ENCODE measurements around the gene GPR161. TPM values are rescaled to one million over a fixed set of nuclear protein-coding genes. Genes with fewer than 3 reads are reported as not detected.
"Not testable (repeated sequence)": the region's sequence is repeated elsewhere in the genome, so short reads cannot be mapped to it uniquely, and the experiment has no call there.

The GPR161 gene
- 16.3 TPM for total RNA-seq

DNA sequence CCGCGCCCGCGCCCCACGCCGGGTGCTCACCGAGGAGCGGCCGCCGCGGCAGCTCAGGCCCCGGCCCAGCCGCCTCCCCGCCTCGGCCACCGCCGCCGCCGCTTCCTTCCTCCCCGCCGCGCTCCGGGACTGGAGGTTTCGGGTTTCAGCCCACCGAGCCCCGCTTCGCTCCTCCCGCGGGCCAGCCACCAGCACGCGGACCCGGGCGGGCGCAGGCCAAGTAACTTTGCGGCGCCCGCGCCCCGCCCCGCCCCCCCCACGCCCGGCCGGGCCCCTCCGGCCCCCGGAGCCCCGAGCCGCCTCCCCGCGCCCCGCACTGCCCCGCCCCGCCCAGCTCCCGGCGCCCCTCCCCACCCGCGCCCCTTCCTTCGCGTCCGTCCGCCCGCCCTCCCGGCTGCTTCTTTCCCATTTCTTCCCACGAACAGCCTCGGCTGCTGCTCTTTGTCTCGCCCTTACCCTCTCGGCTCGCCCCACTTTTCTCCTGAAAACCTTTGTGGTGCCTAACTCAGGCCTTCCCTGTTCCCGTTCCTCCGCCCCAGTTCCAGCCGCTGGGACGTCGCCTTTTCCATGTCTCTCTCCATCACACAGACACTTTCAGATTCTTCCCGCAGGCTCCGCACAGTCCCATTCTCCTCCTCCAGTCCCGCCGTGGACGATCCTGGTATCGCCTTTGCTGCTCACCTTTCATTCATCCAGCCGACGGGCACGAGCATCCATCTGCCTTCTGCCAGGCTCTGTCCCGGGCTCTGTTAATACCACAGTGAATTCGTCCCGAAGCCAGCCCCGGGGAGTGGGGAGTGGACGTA, at the start of gene GPR161:
Gene GPR161, minus strand, starts transcription at position 222 of the 806 bp plus-strand sequence. CDS start 32,080 bp downstream, outside the sequence.
- DNase-seq (ENCODE audit: low spot score in 2 of 2): peak in 1 of 2 donors; percentile 75

DNA sequence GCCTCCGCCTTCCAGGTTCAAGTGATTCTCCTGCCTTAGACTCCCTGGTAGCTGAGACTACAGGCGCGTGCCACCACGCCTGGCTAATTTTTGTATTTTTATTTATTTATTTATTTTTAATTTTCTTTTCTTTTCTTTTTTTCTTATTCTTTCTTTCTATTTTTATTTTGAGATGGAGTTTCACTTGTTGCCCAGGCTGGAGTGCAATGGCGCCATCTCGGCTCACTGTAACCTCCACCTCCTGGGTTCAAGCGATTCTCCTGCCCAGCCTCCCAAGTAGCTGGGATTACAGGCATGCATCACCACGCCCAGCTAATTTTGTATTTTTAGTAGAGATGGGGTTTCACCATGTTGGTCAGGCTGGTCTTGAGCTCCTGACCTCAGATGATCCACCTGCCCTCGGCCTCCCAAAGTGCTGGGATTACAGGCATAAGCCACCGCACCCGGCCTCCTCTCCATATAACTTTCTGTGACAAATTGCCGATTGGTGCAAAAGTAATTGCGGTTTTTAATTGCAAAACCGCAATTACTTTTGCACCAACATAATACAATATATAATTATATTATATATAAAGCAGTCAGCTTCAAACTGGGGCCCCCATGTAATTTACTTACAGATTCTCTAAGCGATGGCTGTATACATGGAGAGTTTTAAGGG, 44.5 kb upstream of the GPR161 start:
- H3K27ac ChIP-seq; H3K36me3 ChIP-seq; intact Hi-C loops (cut with DNase I); H3K9me3 ChIP-seq; H3K4me3 ChIP-seq; DNase-seq (ENCODE audit: low spot score in 2 of 2); H3K27me3 ChIP-seq: not testable (repeated sequence)
- peaks cover 0 to 22% of the 10 kb centered on the region in 2 donors for H3K4me1 ChIP-seq

More for the DNA sequence above, at the start of gene GPR161:
- intact Hi-C loops (cut with DNase I): loop anchor here (2.0 kb wide), 2 partner anchors 14 to 42 kb away; partner anchors contain the start of gene TIPRL
- TF ChIP-seq, protein P1, sequence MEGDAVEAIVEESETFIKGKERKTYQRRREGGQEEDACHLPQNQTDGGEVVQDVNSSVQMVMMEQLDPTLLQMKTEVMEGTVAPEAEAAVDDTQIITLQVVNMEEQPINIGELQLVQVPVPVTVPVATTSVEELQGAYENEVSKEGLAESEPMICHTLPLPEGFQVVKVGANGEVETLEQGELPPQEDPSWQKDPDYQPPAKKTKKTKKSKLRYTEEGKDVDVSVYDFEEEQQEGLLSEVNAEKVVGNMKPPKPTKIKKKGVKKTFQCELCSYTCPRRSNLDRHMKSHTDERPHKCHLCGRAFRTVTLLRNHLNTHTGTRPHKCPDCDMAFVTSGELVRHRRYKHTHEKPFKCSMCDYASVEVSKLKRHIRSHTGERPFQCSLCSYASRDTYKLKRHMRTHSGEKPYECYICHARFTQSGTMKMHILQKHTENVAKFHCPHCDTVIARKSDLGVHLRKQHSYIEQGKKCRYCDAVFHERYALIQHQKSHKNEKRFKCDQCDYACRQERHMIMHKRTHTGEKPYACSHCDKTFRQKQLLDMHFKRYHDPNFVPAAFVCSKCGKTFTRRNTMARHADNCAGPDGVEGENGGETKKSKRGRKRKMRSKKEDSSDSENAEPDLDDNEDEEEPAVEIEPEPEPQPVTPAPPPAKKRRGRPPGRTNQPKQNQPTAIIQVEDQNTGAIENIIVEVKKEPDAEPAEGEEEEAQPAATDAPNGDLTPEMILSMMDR (IDR thresholded peaks at IDR 0.05): no peak
- Histone ChIP-seq H3K36me3 (no peaks in the 10 kb centered on the region), H3K9me3 (no peaks in the 10 kb centered on the region), H3K4me3 (peak within 1 kb of the TSS; percentile 74 to 89), H3K27ac (peak within 1 kb of the TSS; percentile 75 to 79), H3K27me3 (no peaks in the 10 kb centered on the region), H3K4me1 (peaks cover 2 to 6% of the 10 kb centered on the region in 2 donors)

- Histone ChIP-seq H3K27ac (peak overlapping the region in 1 of 2 donors; percentile 95), H3K36me3 (no peaks in the 10 kb centered on the region), H3K9me3 (no peaks in the 10 kb centered on the region), H3K27me3 (no peaks in the 10 kb centered on the region), H3K4me1 (peaks cover 0 to 22% of the 10 kb centered on the region in 2 donors), H3K4me3 (peak overlapping the region; percentile 66 to 89)
- DNase-seq (ENCODE audit: low spot score in 2 of 2): no peak
- intact Hi-C loops (cut with DNase I): no loop called here
- TF ChIP-seq, protein P1 (IDR thresholded peaks at IDR 0.05): no peak
Observed at GRCh38 chr1:168180148-168180524, 43.4 kb upstream of the GPR161 start.

GRCh38 chr1:168179438-168180147, 42.9 kb upstream of the GPR161 start:
- peaks cover 0 to 22% of the 10 kb centered on the region in 2 donors for H3K4me1 ChIP-seq
- no peak for DNase-seq (ENCODE audit: low spot score in 2 of 2)
- intact Hi-C loops (cut with DNase I): loop anchor here (1.0 to 5.0 kb wide), 4 partner anchors 43 to 1308 kb away; partner anchors contain the start of genes DCAF6, GPR161, MPC2 and SFT2D2
- no peaks in the 10 kb centered on the region for H3K27me3 ChIP-seq
- H3K27ac ChIP-seq: peak overlapping the region; percentile 95 to 96
- no peaks in the 10 kb centered on the region for H3K9me3 ChIP-seq
- TF ChIP-seq, protein P1 (IDR thresholded peaks at IDR 0.05): no peak
- peak overlapping the region; percentile 66 to 89 for H3K4me3 ChIP-seq
- H3K36me3 ChIP-seq: no peaks in the 10 kb centered on the region

DNA sequence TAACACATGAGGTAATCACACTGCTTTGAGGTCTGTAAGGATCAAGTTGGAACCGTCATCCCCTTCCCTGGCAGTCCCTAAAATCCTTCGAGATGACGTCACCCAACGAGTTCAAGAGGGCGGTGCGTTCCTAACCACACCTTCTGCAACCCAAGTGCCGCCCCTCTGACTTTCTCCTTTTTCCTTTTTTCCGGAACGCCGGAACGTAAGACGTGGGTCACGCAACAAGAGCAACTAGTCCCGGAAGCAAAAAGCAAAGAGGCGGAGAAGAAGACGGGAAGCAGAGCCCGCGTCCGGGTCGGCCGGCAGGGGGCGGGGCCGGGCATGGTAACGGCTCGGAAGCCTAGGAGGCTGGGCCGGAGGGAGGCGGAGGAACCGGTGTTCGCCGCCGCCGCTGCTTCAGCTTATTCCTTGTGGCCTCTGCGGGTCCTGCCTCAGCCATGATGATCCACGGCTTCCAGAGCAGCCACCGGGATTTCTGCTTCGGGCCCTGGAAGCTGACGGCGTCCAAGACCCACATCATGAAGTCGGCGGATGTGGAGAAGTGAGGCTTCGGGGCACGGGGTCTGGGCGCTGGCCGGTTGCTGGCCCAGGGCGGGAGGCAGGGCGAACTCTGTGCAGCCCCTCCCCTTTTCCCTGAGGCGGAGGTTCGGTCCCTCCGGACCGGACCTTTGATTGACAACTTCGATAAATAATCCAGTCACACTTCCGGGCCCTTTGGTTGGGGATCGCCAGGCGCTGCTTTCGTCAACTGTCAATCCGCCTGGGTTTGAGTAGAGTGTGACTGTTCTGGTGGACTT, 42.1 kb upstream of the GPR161 start, which contains the start of gene TIPRL:
Gene TIPRL, plus strand, starts transcription at position 325 of the 800 bp plus-strand sequence. Its CDS starts 116 bp downstream, at position 441.
- TF ChIP-seq, protein P1 (IDR thresholded peaks at IDR 0.05): peak; percentile 57 to 78 (median 62)
- Histone ChIP-seq H3K4me1 (peaks cover 0 to 22% of the 10 kb centered on the region in 2 donors), H3K4me3 (peak within 1 kb of the TSS; percentile 66 to 89), H3K27ac (peak within 1 kb of the TSS; percentile 95 to 96), H3K9me3 (no peaks in the 10 kb centered on the region), H3K27me3 (no peaks in the 10 kb centered on the region), H3K36me3 (no peaks in the 10 kb centered on the region)
- DNase-seq (ENCODE audit: low spot score in 2 of 2): peak; percentile 89 to 99
- intact Hi-C loops (cut with DNase I): loop anchor here (1.0 to 5.0 kb wide), 4 partner anchors 42 to 1308 kb away; partner anchors contain the start of genes DCAF6, GPR161, MPC2 and SFT2D2
